HG03342 (cell line): ENCODE data around the gene ABHD10.
"Not testable (repeated sequence)": the region's sequence is repeated elsewhere in the genome, so short reads cannot be mapped to it uniquely, and the experiment has no call there.

Experiments used
- ATAC-seq: cut with Tn5 transposase; IDR thresholded peaks from one replicate; pipeline ENCODE4 v1.9.1; 2021; ENCODE audit warnings: mild to moderate bottlenecking, moderate library complexity; ENCODE audit not compliant: unreplicated experiment

ABHD10 gene

DNA sequence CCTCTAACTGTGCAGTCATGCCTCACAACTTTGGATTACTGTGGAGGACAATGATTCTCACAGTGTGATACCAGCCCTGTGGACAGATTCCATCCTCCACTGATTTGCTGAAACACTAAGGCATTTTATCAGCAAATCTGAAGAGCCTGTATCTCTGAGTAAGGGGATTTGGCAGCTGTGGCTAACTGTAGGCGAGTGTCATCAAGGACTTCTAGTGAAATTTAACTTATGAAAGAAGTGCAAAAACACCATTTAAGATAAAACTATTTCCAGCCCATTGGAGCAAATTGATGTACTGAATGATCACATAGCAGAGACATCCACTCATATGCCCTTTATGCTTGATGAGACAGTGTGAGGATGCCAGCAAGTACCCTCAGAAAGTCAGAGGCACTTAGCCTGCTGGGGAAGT lies 41.9 kb downstream of the ABHD10 start:
- no peak for ATAC-seq

DNA sequence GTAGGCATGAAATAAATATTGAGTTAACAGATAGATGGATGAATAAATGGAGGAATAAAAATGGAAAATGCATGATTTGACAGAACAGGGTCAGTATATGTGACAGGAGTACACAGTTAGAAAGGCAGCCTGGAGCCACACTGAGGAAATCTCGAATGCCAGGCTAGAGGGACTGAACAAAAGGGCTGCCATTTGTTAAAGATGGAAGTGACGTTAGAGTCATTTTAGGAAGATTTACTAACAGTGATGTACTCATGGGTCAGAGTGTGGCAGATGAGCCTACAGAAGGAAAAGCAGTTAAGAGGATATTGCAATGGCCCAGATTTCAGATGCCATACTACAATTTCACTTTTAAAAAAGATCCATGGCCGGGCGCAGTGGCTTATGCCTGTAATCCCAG lies 48.3 kb downstream of the ABHD10 start:
- ATAC-seq = no peak

DNA sequence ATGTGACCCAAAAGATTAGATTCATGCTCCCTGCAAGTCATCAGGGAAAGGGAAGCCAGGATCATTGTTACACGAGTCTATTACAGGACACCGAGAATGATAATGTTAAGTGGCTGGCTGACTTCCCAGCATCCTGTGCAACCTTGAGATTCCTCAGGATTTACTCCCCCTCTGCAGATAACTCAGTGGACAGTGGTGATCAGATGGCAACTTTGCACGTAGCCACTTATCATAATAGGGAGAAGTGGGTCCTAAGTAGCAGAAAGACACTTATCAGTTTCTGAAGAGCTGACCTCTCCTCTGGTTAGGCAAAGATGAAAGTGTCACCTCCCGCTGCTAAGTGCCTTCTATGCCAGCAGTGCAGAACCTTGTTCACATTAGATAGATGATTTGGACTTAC lies 49.0 kb downstream of the ABHD10 start:
- no peak for ATAC-seq

DNA sequence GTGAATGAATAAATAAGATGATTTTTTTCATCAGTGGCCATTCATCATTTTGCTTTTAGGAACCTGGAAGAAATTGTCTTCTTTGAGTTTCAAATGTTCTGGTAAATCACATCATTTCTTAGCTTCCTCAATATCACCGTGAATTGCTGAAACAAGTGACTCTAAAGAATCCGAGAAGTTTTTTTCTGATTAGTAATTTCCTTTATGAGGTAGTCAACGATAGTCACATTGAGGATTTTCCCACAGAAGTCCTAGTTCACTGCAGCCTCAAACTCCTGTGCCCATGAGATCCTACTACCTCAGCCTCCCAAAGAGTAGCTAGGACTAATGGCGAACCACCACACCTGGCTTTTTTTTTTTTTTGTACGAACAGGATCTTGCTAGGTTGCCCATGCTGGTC lies 52.1 kb downstream of the ABHD10 start:
- no peak for ATAC-seq

DNA sequence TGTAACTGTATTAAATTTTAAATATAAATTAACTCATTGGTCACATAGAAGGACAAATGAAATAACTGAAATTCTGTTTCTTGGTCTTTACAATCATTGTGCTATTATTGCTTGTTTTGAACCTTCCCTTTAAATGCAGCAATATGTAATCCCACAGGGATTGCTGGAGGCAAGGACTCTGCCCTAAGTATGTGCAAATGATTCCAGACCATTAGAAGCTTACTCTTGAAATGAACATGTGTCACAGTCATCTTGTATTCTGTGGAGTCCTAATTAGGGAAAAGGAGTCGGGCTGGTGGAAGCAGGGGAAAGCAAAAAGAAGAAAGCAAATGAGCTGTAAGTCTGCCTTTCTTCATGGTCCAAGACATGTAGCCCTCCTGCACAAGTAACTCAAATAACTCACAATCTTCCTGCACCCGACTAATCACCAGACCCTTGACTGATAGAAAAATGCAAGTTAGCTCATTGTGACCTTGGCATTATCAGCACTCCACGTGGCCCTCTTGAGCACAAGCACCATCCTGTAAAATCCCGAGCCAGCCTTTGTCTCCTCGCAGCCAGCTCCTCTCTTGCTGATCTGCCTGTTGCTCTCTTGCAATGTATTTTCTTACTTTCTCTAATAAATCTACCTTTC lies 53.4 kb downstream of the ABHD10 start:
- no peak for ATAC-seq

DNA sequence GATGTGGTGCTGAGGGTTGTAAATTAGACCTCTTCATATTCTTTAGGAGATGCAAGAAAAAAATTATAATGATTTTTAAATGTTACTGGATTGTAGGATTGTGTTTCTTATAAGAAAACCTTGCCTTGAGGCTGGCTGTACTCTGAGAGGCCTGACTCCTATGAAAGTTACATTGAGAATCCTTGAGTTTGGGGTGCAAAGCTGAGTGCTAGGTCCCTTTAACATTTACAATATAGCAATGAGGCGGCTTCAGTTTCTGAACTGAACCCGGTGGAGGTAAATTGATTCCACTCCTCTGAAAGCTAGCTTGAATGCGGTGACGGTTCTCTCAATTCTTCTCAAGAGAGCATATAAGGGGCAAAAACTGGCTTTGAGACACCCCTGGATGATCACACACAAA lies 55.6 kb downstream of the ABHD10 start, which contains the start of gene TMPRSS7:
TSS of gene TMPRSS7 (plus strand) at position 301 of the 400 bp plus-strand sequence. CDS start 110 bp downstream, outside the sequence.
- no peak for ATAC-seq

DNA sequence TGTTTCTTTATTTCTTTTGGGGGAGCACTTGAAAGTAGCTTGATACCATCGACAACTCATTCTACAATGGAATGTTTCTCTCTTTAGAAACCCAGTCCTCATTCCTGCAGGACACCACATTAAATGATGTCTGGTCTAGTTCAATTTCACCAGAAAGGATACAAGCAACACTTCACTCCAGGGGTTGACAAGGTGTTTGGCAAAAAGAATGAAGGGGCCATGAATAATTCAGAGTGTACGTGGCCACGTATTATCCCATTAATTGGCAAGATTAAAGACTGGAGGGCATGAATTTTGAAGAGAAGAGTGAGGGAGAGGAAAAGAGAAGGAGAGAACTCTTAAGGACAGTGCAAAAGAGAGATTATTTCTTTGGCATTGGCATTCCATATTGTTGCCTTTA lies 56.4 kb downstream of the ABHD10 start:
- ATAC-seq = no peak

DNA sequence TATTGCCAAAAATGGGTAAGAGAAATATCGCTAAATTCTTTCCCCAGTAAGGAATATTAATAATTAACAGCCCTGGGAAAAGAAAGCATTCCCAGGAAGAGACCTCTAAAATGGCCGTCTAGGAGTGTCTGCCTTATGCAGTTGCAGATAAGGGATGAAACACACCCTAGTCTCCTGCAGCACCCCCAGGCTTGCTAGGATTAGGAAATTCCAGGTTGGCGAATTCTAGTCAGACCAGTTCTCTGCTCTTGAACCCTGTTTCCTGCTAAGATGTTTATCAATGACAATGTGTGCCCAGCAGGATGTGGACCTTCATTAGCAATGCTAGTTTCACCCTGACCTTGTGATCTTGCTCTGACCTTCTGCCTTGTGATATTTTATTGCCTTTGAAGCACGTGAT lies 58.4 kb downstream of the ABHD10 start:
- not testable (repeated sequence) for ATAC-seq

DNA sequence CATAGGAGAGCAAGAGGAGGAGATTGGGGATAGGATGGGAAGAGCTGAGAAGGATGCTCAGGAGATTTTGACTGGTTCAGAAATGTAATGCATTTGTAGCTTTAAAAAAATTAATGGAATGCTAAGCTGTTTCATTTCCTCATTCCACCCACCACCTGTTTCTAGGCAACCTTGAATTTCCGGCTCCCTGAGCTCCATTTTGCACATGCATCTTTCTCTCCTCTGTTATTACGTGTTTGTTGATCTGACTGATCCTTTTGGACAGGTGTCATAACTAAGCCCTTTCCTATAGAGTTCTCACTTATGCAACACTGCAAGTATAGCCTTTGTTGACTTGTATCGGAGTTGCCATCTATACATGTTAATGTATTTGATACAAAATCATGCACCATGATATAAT lies 60.0 kb downstream of the ABHD10 start:
- no peak for ATAC-seq

DNA sequence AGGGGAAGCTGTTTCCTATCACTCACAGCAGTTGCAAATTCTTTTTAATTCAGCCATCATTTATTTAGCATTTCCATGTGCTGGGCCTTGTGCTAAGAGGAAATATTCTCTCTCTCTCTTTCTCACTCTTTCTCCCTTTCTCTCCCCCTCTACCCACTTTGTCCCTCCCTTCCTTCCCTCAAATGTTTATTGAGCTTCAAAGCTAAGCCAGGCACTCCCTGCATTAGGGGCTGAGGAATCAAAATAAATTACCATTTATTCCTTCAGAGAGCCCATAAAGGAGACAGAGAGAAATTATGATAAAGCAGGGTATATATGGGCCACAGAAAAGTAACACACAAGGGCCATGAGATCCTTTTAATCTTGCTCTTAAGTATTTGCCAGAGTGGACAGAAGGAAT lies 62.5 kb downstream of the ABHD10 start:
- no peak for ATAC-seq

DNA sequence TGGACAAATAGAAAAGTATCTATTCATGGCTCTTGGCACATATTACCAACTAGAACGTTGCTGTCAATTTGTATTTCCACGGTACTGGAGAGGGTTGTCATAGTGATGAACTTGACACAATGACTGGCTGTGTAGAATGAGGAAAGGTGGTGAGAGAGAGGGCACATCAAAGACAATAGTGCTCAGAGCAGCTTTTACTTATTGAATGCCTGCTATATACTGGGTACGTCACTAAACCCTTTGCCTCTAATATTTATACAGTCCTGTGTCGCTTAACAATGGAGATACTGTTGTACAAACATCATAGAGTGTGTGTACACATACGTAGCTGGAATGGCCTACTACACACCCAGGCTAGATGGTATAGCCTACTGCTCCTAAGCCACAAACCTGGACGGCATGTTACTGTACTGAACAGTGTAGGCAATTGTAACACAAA lies 64.0 kb downstream of the ABHD10 start:
- ATAC-seq = no peak
